ENCODE results near the gene TMEM119. TPM values are rescaled to one million over a fixed set of nuclear protein-coding genes. Genes with fewer than 3 reads are reported as not detected.

TMEM119 gene
- total and polyA plus RNA-seq, 2 of the 13 experiments (the other 11 are each of a cell fraction or from before 2014, with no cell fraction given) = not detected

DNA sequence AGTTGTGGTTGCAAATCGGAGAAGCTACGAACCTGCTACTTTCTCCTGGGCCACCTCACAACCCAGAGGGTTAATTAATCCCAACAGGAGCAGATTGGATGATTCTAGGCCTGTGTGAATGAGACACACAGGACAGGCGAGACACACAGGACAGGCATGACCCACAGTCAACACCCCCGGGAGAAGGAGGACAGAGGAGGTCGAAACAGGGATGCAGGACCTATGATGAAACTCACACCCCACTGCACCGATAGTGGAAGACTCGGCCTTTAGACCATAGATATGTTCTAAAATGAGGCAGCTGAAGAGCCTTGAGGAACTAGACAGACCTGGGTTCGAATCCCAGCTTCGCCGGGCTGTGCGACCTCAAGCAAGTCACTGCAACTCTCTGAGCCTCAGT is 11.6 kb downstream of the TMEM119 start (continued):
- TF ChIP-seq, protein P1, sequence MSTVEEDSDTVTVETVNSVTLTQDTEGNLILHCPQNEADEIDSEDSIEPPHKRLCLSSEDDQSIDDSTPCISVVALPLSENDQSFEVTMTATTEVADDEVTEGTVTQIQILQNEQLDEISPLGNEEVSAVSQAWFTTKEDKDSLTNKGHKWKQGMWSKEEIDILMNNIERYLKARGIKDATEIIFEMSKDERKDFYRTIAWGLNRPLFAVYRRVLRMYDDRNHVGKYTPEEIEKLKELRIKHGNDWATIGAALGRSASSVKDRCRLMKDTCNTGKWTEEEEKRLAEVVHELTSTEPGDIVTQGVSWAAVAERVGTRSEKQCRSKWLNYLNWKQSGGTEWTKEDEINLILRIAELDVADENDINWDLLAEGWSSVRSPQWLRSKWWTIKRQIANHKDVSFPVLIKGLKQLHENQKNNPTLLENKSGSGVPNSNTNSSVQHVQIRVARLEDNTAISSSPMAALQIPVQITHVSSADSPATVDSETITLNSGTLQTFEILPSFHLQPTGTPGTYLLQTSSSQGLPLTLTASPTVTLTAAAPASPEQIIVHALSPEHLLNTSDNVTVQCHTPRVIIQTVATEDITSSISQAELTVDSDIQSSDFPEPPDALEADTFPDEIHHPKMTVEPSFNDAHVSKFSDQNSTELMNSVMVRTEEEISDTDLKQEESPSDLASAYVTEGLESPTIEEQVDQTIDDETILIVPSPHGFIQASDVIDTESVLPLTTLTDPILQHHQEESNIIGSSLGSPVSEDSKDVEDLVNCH (CRISPR knock-in tag; IDR thresholded peaks at IDR 0.05) = no peak
- TF ChIP-seq, protein P2, sequence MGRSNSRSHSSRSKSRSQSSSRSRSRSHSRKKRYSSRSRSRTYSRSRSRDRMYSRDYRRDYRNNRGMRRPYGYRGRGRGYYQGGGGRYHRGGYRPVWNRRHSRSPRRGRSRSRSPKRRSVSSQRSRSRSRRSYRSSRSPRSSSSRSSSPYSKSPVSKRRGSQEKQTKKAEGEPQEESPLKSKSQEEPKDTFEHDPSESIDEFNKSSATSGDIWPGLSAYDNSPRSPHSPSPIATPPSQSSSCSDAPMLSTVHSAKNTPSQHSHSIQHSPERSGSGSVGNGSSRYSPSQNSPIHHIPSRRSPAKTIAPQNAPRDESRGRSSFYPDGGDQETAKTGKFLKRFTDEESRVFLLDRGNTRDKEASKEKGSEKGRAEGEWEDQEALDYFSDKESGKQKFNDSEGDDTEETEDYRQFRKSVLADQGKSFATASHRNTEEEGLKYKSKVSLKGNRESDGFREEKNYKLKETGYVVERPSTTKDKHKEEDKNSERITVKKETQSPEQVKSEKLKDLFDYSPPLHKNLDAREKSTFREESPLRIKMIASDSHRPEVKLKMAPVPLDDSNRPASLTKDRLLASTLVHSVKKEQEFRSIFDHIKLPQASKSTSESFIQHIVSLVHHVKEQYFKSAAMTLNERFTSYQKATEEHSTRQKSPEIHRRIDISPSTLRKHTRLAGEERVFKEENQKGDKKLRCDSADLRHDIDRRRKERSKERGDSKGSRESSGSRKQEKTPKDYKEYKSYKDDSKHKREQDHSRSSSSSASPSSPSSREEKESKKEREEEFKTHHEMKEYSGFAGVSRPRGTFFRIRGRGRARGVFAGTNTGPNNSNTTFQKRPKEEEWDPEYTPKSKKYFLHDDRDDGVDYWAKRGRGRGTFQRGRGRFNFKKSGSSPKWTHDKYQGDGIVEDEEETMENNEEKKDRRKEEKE (IDR thresholded peaks at IDR 0.05) = no peak

DNA sequence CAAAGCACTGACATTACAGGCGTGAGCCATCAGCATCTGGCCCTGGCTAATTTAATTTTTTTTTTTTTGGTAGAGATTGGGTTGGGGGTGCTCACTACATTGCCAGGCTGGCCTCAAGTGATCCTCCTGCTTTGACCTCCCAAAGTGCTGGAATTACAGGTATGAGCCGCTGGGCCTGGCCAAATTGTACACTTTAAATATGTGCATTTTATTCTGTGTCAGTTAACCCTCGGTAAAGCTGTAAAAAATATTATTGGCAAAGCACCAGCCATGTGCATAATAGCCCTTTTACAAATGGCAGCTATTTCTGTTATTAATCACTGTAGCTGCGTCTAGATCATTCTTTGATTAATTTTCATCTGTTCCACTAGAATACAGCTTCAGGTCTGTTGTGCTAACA is 12.0 kb downstream of the TMEM119 start:
- POLR2A ChIA-PET = no interaction called here
- Histone ChIP-seq H4K20me1 (ENCODE audit: insufficient read depth, low read length) (no peaks in the 10 kb centered on the region), H3K27me3 (ENCODE audit: control insufficient read depth in 1 of 2, insufficient read depth in 2 of 2, low read length in 2 of 2) (peaks cover 7 to 31% of the 10 kb centered on the region in 2 experiments; a peak in 4 of 5 replicates), H3K9me3 (ENCODE audit: low read length) (no peaks in the 10 kb centered on the region), H2AFZ (ENCODE audit: low read length) (no peak overlapping the region), H3K27ac (ENCODE audit: extremely low read length, insufficient read depth, low read length) (no peak overlapping the region), H3K4me2 (ENCODE audit: low read depth, low read length) (no peak overlapping the region), H3K4me3 (replicated peaks in 1 of 3; ENCODE audit: insufficient read depth in 1 of 3, low read depth in 2 of 3, low read length in 3 of 3) (no peak overlapping the region), H3K9ac (ENCODE audit: insufficient read depth, low read depth, low read length) (no peak overlapping the region), H3K36me3 (replicated peaks in 1 of 2; ENCODE audit: control insufficient read depth in 1 of 2, insufficient read depth in 2 of 2, low read length in 2 of 2) (no peaks in the 10 kb centered on the region), H3K4me1 (ENCODE audit: insufficient read depth, low read length) (no peaks in the 10 kb centered on the region), H3K79me2 (ENCODE audit: insufficient read depth, low read length) (no peaks in the 10 kb centered on the region)
- intact Hi-C loops (cut with micrococcal nuclease; ENCODE audit: unreplicated experiment) (no loop called here), in situ Hi-C loops (cut with HindIII; ENCODE audit: extremely low pct_ligation_motif_present, low pct_unique_long_range_greater_than_20kb) (no loop called here)
- no TSS peak for BruUV-seq (replicated peaks)
- 11% methylated on average over 4 of the region's 4 CpGs for WGBS (ENCODE audit: low lambda C conversion rate)
- ATAC-seq (no peak), FAIRE-seq (no peak), DNase-seq (ENCODE audit: low spot score) (no peak)
- CTCF ChIA-PET (ENCODE audit: low intra/inter-chr PET ratio, low total read pairs) = no interaction called here
- TF ChIP-seq, protein P3, sequence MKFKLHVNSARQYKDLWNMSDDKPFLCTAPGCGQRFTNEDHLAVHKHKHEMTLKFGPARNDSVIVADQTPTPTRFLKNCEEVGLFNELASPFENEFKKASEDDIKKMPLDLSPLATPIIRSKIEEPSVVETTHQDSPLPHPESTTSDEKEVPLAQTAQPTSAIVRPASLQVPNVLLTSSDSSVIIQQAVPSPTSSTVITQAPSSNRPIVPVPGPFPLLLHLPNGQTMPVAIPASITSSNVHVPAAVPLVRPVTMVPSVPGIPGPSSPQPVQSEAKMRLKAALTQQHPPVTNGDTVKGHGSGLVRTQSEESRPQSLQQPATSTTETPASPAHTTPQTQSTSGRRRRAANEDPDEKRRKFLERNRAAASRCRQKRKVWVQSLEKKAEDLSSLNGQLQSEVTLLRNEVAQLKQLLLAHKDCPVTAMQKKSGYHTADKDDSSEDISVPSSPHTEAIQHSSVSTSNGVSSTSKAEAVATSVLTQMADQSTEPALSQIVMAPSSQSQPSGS (CRISPR knock-in tag; IDR thresholded peaks at IDR 0.05) = no peak
- TF ChIP-seq ZNF256 (CRISPR knock-in tag; conservative IDR thresholded peaks at IDR 0.05) (no peak), ZNF451 (CRISPR knock-in tag; IDR thresholded peaks at IDR 0.05) (no peak), ZNF264 (CRISPR knock-in tag; IDR thresholded peaks at IDR 0.05) (no peak)
- TF ChIP-seq, protein P4, sequence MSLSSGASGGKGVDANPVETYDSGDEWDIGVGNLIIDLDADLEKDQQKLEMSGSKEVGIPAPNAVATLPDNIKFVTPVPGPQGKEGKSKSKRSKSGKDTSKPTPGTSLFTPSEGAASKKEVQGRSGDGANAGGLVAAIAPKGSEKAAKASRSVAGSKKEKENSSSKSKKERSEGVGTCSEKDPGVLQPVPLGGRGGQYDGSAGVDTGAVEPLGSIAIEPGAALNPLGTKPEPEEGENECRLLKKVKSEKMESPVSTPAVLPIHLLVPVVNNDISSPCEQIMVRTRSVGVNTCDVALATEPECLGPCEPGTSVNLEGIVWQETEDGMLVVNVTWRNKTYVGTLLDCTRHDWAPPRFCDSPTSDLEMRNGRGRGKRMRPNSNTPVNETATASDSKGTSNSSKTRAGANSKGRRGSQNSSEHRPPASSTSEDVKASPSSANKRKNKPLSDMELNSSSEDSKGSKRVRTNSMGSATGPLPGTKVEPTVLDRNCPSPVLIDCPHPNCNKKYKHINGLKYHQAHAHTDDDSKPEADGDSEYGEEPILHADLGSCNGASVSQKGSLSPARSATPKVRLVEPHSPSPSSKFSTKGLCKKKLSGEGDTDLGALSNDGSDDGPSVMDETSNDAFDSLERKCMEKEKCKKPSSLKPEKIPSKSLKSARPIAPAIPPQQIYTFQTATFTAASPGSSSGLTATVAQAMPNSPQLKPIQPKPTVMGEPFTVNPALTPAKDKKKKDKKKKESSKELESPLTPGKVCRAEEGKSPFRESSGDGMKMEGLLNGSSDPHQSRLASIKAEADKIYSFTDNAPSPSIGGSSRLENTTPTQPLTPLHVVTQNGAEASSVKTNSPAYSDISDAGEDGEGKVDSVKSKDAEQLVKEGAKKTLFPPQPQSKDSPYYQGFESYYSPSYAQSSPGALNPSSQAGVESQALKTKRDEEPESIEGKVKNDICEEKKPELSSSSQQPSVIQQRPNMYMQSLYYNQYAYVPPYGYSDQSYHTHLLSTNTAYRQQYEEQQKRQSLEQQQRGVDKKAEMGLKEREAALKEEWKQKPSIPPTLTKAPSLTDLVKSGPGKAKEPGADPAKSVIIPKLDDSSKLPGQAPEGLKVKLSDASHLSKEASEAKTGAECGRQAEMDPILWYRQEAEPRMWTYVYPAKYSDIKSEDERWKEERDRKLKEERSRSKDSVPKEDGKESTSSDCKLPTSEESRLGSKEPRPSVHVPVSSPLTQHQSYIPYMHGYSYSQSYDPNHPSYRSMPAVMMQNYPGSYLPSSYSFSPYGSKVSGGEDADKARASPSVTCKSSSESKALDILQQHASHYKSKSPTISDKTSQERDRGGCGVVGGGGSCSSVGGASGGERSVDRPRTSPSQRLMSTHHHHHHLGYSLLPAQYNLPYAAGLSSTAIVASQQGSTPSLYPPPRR (CRISPR knock-in tag; IDR thresholded peaks at IDR 0.05; ENCODE audit: borderline replicate concordance) = no peak
